Measurements from ENCODE around the gene PLEK. TPM values are rescaled to one million over a fixed set of nuclear protein-coding genes. Genes with fewer than 3 reads are reported as not detected.
A peak's percentile ranks its signal among the peaks of the same experiment; 100 is the strongest.
"Not testable (repeated sequence)": the region's sequence is repeated elsewhere in the genome, so short reads cannot be mapped to it uniquely, and the experiment has no call there.

Gene PLEK
- polyA plus RNA-seq, 1 donor from 2014 or later, result 0.07 TPM

- Histone ChIP-seq H3K4me3 (ENCODE audit: low read length) (no peak overlapping the region), H3K9me2 (ENCODE audit: insufficient read depth, low read length) (no peaks in the 10 kb centered on the region), H4K20me1 (ENCODE audit: insufficient read depth) (no peaks in the 10 kb centered on the region), H3K27ac (ENCODE audit: low read length) (no peak overlapping the region), H3K36me3 (ENCODE audit: insufficient read depth, low read length) (no peaks in the 10 kb centered on the region), H3K27me3 (ENCODE audit: insufficient read depth, low read depth, low read length) (no peaks in the 10 kb centered on the region), H3K4me2 (ENCODE audit: low read length) (no peak overlapping the region), H3K79me2 (replicated peaks; ENCODE audit: insufficient read depth, low read length) (no peaks in the 10 kb centered on the region), H3F3A (ENCODE audit: insufficient read depth, low read length, poor library complexity, severe bottlenecking) (no peaks in the 10 kb centered on the region), H3K9me3 (ENCODE audit: low read length) (no peaks in the 10 kb centered on the region), H3K9ac (ENCODE audit: low read length) (no peak overlapping the region), H2AFZ (ENCODE audit: low read depth, low read length) (no peak overlapping the region)
- TF ChIP-seq POLR2AphosphoS5 (IDR thresholded peaks at IDR 0.05) (no peak), EP300 (conservative IDR thresholded peaks at IDR 0.05; ENCODE audit: poor library complexity, severe bottlenecking) (no peak), REST (IDR thresholded peaks at IDR 0.05; ENCODE audit: borderline replicate concordance) (no peak), TAF1 (IDR thresholded peaks at IDR 0.05; ENCODE audit: low read depth) (no peak), CTCF (IDR thresholded peaks at IDR 0.05; ENCODE audit: poor library complexity, severe bottlenecking) (peak; percentile 94), RAD21 (conservative IDR thresholded peaks at IDR 0.05) (peak; percentile 93), MXI1 (conservative IDR thresholded peaks at IDR 0.05; ENCODE audit: poor library complexity, severe bottlenecking) (no peak), EZH2 (IDR thresholded peaks at IDR 0.05; ENCODE audit: borderline replicate concordance, insufficient read depth, low read length, poor library complexity, severe bottlenecking) (no peak), SMC3 (conservative IDR thresholded peaks at IDR 0.05; ENCODE audit: poor library complexity) (peak; percentile 93)
Observed at GRCh38 chr2:68441179-68441993, 76.3 kb downstream of the PLEK start.

GRCh38 chr2:68441994-68442322 lies 76.9 kb downstream of the PLEK start:
- Histone ChIP-seq H3K36me3 (ENCODE audit: insufficient read depth, low read length) (no peaks in the 10 kb centered on the region), H3K9ac (ENCODE audit: low read length) (no peak overlapping the region), H4K20me1 (ENCODE audit: insufficient read depth) (no peaks in the 10 kb centered on the region), H3K27me3 (ENCODE audit: insufficient read depth, low read depth, low read length) (no peaks in the 10 kb centered on the region), H3K4me3 (ENCODE audit: low read length) (no peak overlapping the region), H2AFZ (ENCODE audit: low read depth, low read length) (no peak overlapping the region), H3K9me3 (ENCODE audit: low read length) (no peaks in the 10 kb centered on the region), H3K9me2 (ENCODE audit: insufficient read depth, low read length) (no peaks in the 10 kb centered on the region), H3F3A (ENCODE audit: insufficient read depth, low read length, poor library complexity, severe bottlenecking) (no peaks in the 10 kb centered on the region), H3K4me2 (ENCODE audit: low read length) (no peak overlapping the region), H3K27ac (ENCODE audit: low read length) (no peak overlapping the region), H3K79me2 (replicated peaks; ENCODE audit: insufficient read depth, low read length) (no peaks in the 10 kb centered on the region)
- no peak for TF ChIP-seq RAD21 (conservative IDR thresholded peaks at IDR 0.05)
- TF ChIP-seq POLR2AphosphoS5 (IDR thresholded peaks at IDR 0.05), result no peak
- no peak for TF ChIP-seq TAF1 (IDR thresholded peaks at IDR 0.05; ENCODE audit: low read depth)
- TF ChIP-seq SMC3 (conservative IDR thresholded peaks at IDR 0.05; ENCODE audit: poor library complexity), result no peak
- no peak for TF ChIP-seq EZH2 (IDR thresholded peaks at IDR 0.05; ENCODE audit: borderline replicate concordance, insufficient read depth, low read length, poor library complexity, severe bottlenecking)
- TF ChIP-seq CTCF (IDR thresholded peaks at IDR 0.05; ENCODE audit: poor library complexity, severe bottlenecking), result no peak
- TF ChIP-seq REST (IDR thresholded peaks at IDR 0.05; ENCODE audit: borderline replicate concordance), result no peak
- no peak for TF ChIP-seq MXI1 (conservative IDR thresholded peaks at IDR 0.05; ENCODE audit: poor library complexity, severe bottlenecking)
- TF ChIP-seq EP300 (conservative IDR thresholded peaks at IDR 0.05; ENCODE audit: poor library complexity, severe bottlenecking), result no peak

GRCh38 chr2:68446425-68446824 lies 81.3 kb downstream of the PLEK start:
- not testable (repeated sequence) for H2AFZ ChIP-seq (ENCODE audit: low read depth, low read length); H3K9me2 ChIP-seq (ENCODE audit: insufficient read depth, low read length); H3K36me3 ChIP-seq (ENCODE audit: insufficient read depth, low read length); H3F3A ChIP-seq (ENCODE audit: insufficient read depth, low read length, poor library complexity, severe bottlenecking); H4K20me1 ChIP-seq (ENCODE audit: insufficient read depth); H3K27me3 ChIP-seq (ENCODE audit: insufficient read depth, low read depth, low read length); H3K4me3 ChIP-seq (ENCODE audit: low read length); H3K9me3 ChIP-seq (ENCODE audit: low read length); H3K79me2 ChIP-seq (replicated peaks; ENCODE audit: insufficient read depth, low read length); H3K9ac ChIP-seq (ENCODE audit: low read length); H3K4me2 ChIP-seq (ENCODE audit: low read length); H3K27ac ChIP-seq (ENCODE audit: low read length)
